Neuronal stem cell (in vitro differentiated cells): ENCODE results near the gene NDUFB11.
"Not testable (repeated sequence)": the region's sequence is repeated elsewhere in the genome, so short reads cannot be mapped to it uniquely, and the experiment has no call there.

ENCODE experiments used
- DNase-seq: peaks from one replicate; pipeline ENCODE4 v3.0.0-alpha.2; 2013; ENCODE audit warnings: low spot score
- H2AFZ ChIP-seq: one replicate; pipeline ENCODE4 v1.6.1; 2013; ENCODE audit warnings: mild to moderate bottlenecking, low read length, inconsistent platforms
- H2AK5ac ChIP-seq: 2 replicates; pipeline ENCODE4 v1.6.1; 2013; ENCODE audit warnings: low read depth, mild to moderate bottlenecking, inconsistent platforms, low read length, moderate library complexity, mixed read lengths
- H2BK120ac ChIP-seq: 2 replicates; pipeline ENCODE4 v1.6.1; 2013; ENCODE audit warnings: low read depth, mild to moderate bottlenecking, inconsistent platforms, low read length, moderate library complexity, mixed read lengths
- H2BK12ac ChIP-seq: one replicate; pipeline ENCODE4 v1.6.1; 2013; ENCODE audit warnings: low read length, inconsistent platforms
- H2BK15ac ChIP-seq: 2 replicates; pipeline ENCODE4 v1.6.1; 2013; ENCODE audit warnings: mild to moderate bottlenecking, low read length, inconsistent platforms, mixed read lengths
- H2BK5ac ChIP-seq: one replicate; pipeline ENCODE4 v1.6.1; 2013; ENCODE audit warnings: inconsistent platforms, mild to moderate bottlenecking, low read length, moderate library complexity
- H3K14ac ChIP-seq: one replicate; pipeline ENCODE4 v1.6.1; 2013; ENCODE audit warnings: low read length, inconsistent platforms
- H3K18ac ChIP-seq: 2 replicates; pipeline ENCODE4 v1.6.1; 2013; ENCODE audit warnings: low read length, inconsistent platforms
- H3K23ac ChIP-seq: 2 replicates; pipeline ENCODE4 v1.6.1; 2013; ENCODE audit warnings: low read depth, mild to moderate bottlenecking, mixed read lengths, low read length, inconsistent platforms; ENCODE audit not compliant: poor library complexity
- H3K27ac ChIP-seq: replicated peaks from 3 replicates; pipeline ENCODE4 v1.5.1; 2013; ENCODE audit warnings: low read length, inconsistent platforms
- H3K27me3 ChIP-seq, 3 experiments: 2 replicates each; pipeline ENCODE4 v1.6.1; 2013; ENCODE audit warnings: low read length in 3 of 3, mild to moderate bottlenecking in 2 of 3, inconsistent platforms in 1 of 3, low read depth in 1 of 3, mixed read lengths in 1 of 3, moderate library complexity in 1 of 3; ENCODE audit not compliant: control insufficient read depth in 3 of 3, insufficient read depth in 3 of 3
- H3K36me3 ChIP-seq, 2 donors: replicated peaks in 1 of 2; 2 replicates each; pipeline ENCODE4 v1.6.1; 2013; ENCODE audit warnings: low read length in 2 of 2; ENCODE audit not compliant: control insufficient read depth in 2 of 2, insufficient read depth in 2 of 2
- H3K4ac ChIP-seq: 2 replicates; pipeline ENCODE4 v1.6.1; 2013; ENCODE audit warnings: inconsistent platforms, mild to moderate bottlenecking, low read length, moderate library complexity
- H3K4me1 ChIP-seq, 2 donors: 1 replicate in 1 of 2; 2 replicates in 1 of 2; pipeline ENCODE4 v1.6.1; 2013; ENCODE audit warnings: low read length in 2 of 2, low read depth in 1 of 2; ENCODE audit not compliant: control insufficient read depth in 2 of 2, insufficient read depth in 1 of 2
- H3K4me2 ChIP-seq: one replicate; pipeline ENCODE4 v1.6.1; 2013; ENCODE audit warnings: mild to moderate bottlenecking, low read length, inconsistent platforms; ENCODE audit not compliant: insufficient read depth, poor library complexity, severe bottlenecking
- H3K4me3 ChIP-seq, 2 donors: 2 replicates each; pipeline ENCODE4 v1.5.1; 2013; ENCODE audit warnings: low read length in 2 of 2, mild to moderate bottlenecking in 2 of 2, inconsistent platforms in 1 of 2, moderate library complexity in 1 of 2
- H3K79me1 ChIP-seq: one replicate; pipeline ENCODE4 v1.6.1; 2013; ENCODE audit warnings: low read depth, mild to moderate bottlenecking, inconsistent platforms, low read length, moderate library complexity
- H3K9ac ChIP-seq: one replicate; pipeline ENCODE4 v1.6.1; 2013; ENCODE audit warnings: mild to moderate bottlenecking, low read depth, low read length, inconsistent platforms; ENCODE audit not compliant: poor library complexity
- H3K9me3 ChIP-seq, 2 donors: replicated peaks in 1 of 2; 2 replicates each; pipeline versions ENCODE3 to v1.6.1; 2013; ENCODE audit warnings: low read length in 2 of 2, mild to moderate bottlenecking in 2 of 2, inconsistent platforms in 1 of 2, low read depth in 1 of 2, mixed read lengths in 1 of 2, moderate library complexity in 1 of 2; ENCODE audit not compliant: control insufficient read depth in 2 of 2, insufficient read depth in 1 of 2
- H4K8ac ChIP-seq: one replicate; pipeline ENCODE4 v1.6.1; 2013; ENCODE audit warnings: low read depth, mild to moderate bottlenecking, inconsistent platforms, low read length, moderate library complexity
- H4K91ac ChIP-seq: one replicate; pipeline ENCODE4 v1.6.1; 2013; ENCODE audit warnings: low read length, low read depth, mild to moderate bottlenecking, inconsistent platforms; ENCODE audit not compliant: poor library complexity
- WGBS, 2 donors: extraction: QIAGEN DNeasy Blood & Tissue Kit; methylation state at CpG; one replicate each; pipeline ENCODE4 v1.1.7; 2013; ENCODE audit warnings: missing lambda C conversion rate in 2 of 2, mixed read lengths in 1 of 2; ENCODE audit not compliant: insufficient read length in 2 of 2, insufficient replicate concordance in 1 of 2; ENCODE audit errors: extremely low coverage in 2 of 2; 5-methylcytosine and 5-hydroxymethylcytosine counted together

Gene NDUFB11

GRCh38 chrX:47145395-47146120, 1.1 kb upstream of the NDUFB11 start:
- peak overlapping the region; percentile 66 for H3K4me2 ChIP-seq
- peak overlapping the region; percentile 97 for H3K23ac ChIP-seq
- peaks cover 11 to 48% of the 10 kb centered on the region in 2 donors for H3K36me3 ChIP-seq
- H3K79me1 ChIP-seq: peaks cover 10% of the 10 kb centered on the region
- H2BK12ac ChIP-seq: no peak overlapping the region
- H3K9ac ChIP-seq: peak overlapping the region; percentile 86
- peak overlapping the region; percentile 75 for H3K14ac ChIP-seq
- H2AFZ ChIP-seq: peak overlapping the region; percentile 89
- no peak for DNase-seq
- H2BK120ac ChIP-seq: no peak overlapping the region
- H3K27me3 ChIP-seq: peaks cover 0 to 14% (median 0%) of the 10 kb centered on the region in 3 experiments
- H2BK5ac ChIP-seq: peak overlapping the region; percentile 75
- no CpG with 5 or more reads among the region's 39 CpGs for WGBS, 2 donors
- peak overlapping the region; percentile 94 for H3K18ac ChIP-seq
- H4K91ac ChIP-seq: no peak overlapping the region
- peak overlapping the region; percentile 86 for H4K8ac ChIP-seq
- no peak overlapping the region for H2BK15ac ChIP-seq
- H3K4ac ChIP-seq: no peak overlapping the region
- H3K4me1 ChIP-seq: peaks cover 4 to 5% of the 10 kb centered on the region in 2 donors
- no peak overlapping the region for H2AK5ac ChIP-seq
- peak overlapping the region; percentile 79 to 99 for H3K4me3 ChIP-seq
- peak overlapping the region; percentile 90 for H3K27ac ChIP-seq
- peaks cover 0 to 7% of the 10 kb centered on the region in 2 donors for H3K9me3 ChIP-seq

GRCh38 chrX:47143894-47144625, 442 bp downstream of the NDUFB11 start:
- Histone ChIP-seq H3K18ac (peak overlapping the region; percentile 94), H3K27ac (peak overlapping the region; percentile 97), H3K9ac (peak overlapping the region; percentile 77), H2AK5ac (no peak overlapping the region), H3K4me2 (peak overlapping the region; percentile 56), H3K27me3 (peaks cover 0 to 20% (median 0%) of the 10 kb centered on the region in 3 experiments), H3K4me1 (peaks cover 4 to 5% of the 10 kb centered on the region in 2 donors), H2BK15ac (no peak overlapping the region), H3K4me3 (peak overlapping the region; percentile 79 to 93), H2BK12ac (no peak overlapping the region), H3K36me3 (peaks cover 11 to 46% of the 10 kb centered on the region in 2 donors), H2BK5ac (peak overlapping the region; percentile 24), H3K9me3 (peaks cover 0 to 5% of the 10 kb centered on the region in 2 donors), H2AFZ (peak overlapping the region; percentile 84), H3K14ac (no peak overlapping the region), H3K23ac (peak overlapping the region; percentile 93), H3K79me1 (peaks cover 10% of the 10 kb centered on the region), H4K91ac (no peak overlapping the region), H2BK120ac (no peak overlapping the region), H3K4ac (no peak overlapping the region), H4K8ac (no peak overlapping the region)
- no CpG with 5 or more reads among the region's 46 CpGs for WGBS, 2 donors
- DNase-seq: no peak

- no peak overlapping the region for H2AK5ac ChIP-seq
- no peak overlapping the region for H3K4ac ChIP-seq
- H4K8ac ChIP-seq: no peak overlapping the region
- H2BK12ac ChIP-seq: no peak overlapping the region
- peaks cover 3% of the 10 kb centered on the region for H3K79me1 ChIP-seq
- H2BK15ac ChIP-seq: no peak overlapping the region
- H3K27ac ChIP-seq: no peak overlapping the region
- no peak overlapping the region for H3K9ac ChIP-seq
- no peak overlapping the region for H3K14ac ChIP-seq
- no peak overlapping the region for H2BK120ac ChIP-seq
- H3K36me3 ChIP-seq: peaks cover 7 to 25% of the 10 kb centered on the region in 2 donors
- no peak overlapping the region for H2BK5ac ChIP-seq
- peaks cover 0 to 26% (median 0%) of the 10 kb centered on the region in 3 experiments for H3K27me3 ChIP-seq
- H4K91ac ChIP-seq: no peak overlapping the region
- no peak overlapping the region for H2AFZ ChIP-seq
- no peak overlapping the region for H3K18ac ChIP-seq
- no peak for DNase-seq
- WGBS, 2 donors: no CpG with 5 or more reads among the region's 6 CpGs
- no peaks in the 10 kb centered on the region for H3K4me1 ChIP-seq
- H3K23ac ChIP-seq: no peak overlapping the region
- H3K9me3 ChIP-seq: no peaks in the 10 kb centered on the region
- H3K4me2 ChIP-seq: no peak overlapping the region
- H3K4me3 ChIP-seq: no peak overlapping the region
Observed at GRCh38 chrX:47138171-47138570, 6.3 kb downstream of the NDUFB11 start.

- H3K14ac ChIP-seq, H3K9me3 ChIP-seq, H3K79me1 ChIP-seq, H3K27ac ChIP-seq, H2BK5ac ChIP-seq, H3K18ac ChIP-seq, H2AK5ac ChIP-seq, H2AFZ ChIP-seq, H2BK120ac ChIP-seq, H3K23ac ChIP-seq, H3K4me1 ChIP-seq, H2BK15ac ChIP-seq, H4K91ac ChIP-seq, H3K9ac ChIP-seq, H3K4me3 ChIP-seq, DNase-seq, H3K36me3 ChIP-seq, H3K4me2 ChIP-seq, H3K4ac ChIP-seq, H4K8ac ChIP-seq, H2BK12ac ChIP-seq: not testable (repeated sequence)
- peaks cover 0 to 17% (median 0%) of the 10 kb centered on the region in 3 experiments for H3K27me3 ChIP-seq
- WGBS, 2 donors: no CpG with 5 or more reads among the region's 5 CpGs
Observed at GRCh38 chrX:47135650-47136049, 8.9 kb downstream of the NDUFB11 start.
